IPS-15b (cell line): ENCODE measurements around the gene KCNAB2.

Experiments used
- H3K27me3 ChIP-seq: one replicate; pipeline ENCODE4 v1.6.1; 2013; ENCODE audit warnings: low read length; ENCODE audit not compliant: control insufficient read depth, insufficient read depth
- H3K36me3 ChIP-seq: one replicate; pipeline ENCODE4 v1.6.1; 2013; ENCODE audit warnings: low read length; ENCODE audit not compliant: control insufficient read depth, insufficient read depth
- H3K4me1 ChIP-seq: one replicate; pipeline ENCODE4 v1.6.1; 2013; ENCODE audit warnings: mild to moderate bottlenecking, low read length; ENCODE audit not compliant: control insufficient read depth, insufficient read depth
- H3K4me3 ChIP-seq: one replicate; pipeline ENCODE4 v1.5.1; 2013; ENCODE audit warnings: low read depth, low read length
- H3K9ac ChIP-seq: one replicate; pipeline ENCODE4 v1.6.1; 2013; ENCODE audit warnings: low read depth, mild to moderate bottlenecking, low read length
- H3K9me3 ChIP-seq: one replicate; pipeline ENCODE4 v1.6.1; 2013; ENCODE audit warnings: mild to moderate bottlenecking, low read length; ENCODE audit not compliant: control insufficient read depth, insufficient read depth

The KCNAB2 gene

GRCh38 chr1:6090996-6091822 is 45.5 kb downstream of the KCNAB2 start:
- H3K9ac ChIP-seq, result no peak overlapping the region
- H3K4me1 ChIP-seq, result no peaks in the 10 kb centered on the region
- H3K27me3 ChIP-seq, result no peaks in the 10 kb centered on the region
- peaks cover 2% of the 10 kb centered on the region for H3K36me3 ChIP-seq
- H3K4me3 ChIP-seq, result no peak overlapping the region
- no peaks in the 10 kb centered on the region for H3K9me3 ChIP-seq

GRCh38 chr1:6091823-6092109 is 46.1 kb downstream of the KCNAB2 start:
- Histone ChIP-seq H3K36me3 (peaks cover 2% of the 10 kb centered on the region), H3K4me3 (no peak overlapping the region), H3K9me3 (no peaks in the 10 kb centered on the region), H3K9ac (no peak overlapping the region), H3K27me3 (no peaks in the 10 kb centered on the region), H3K4me1 (no peaks in the 10 kb centered on the region)

DNA sequence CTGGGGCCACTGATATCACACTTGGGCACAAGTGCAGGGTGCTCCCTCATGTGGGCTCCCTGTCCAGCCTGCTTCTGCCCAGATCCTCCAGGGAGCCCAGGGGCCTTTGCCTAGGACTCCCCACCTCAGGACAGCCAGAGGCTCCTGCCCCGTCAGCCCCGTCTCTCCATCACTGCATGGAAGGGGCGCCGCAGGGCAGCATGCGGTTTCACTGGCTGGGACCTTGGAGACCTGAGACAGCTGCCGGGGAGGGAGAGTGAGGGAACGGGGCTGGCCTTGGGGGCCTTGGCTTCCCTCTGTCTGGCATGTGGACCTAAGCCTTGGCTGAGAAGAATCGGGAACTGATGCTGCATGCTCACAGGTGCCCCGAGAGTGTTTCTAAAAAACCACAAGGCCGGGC is 46.5 kb downstream of the KCNAB2 start:
- Histone ChIP-seq H3K4me1 (no peaks in the 10 kb centered on the region), H3K4me3 (no peak overlapping the region), H3K36me3 (peaks cover 2% of the 10 kb centered on the region), H3K27me3 (no peaks in the 10 kb centered on the region), H3K9ac (no peak overlapping the region), H3K9me3 (no peaks in the 10 kb centered on the region)

DNA sequence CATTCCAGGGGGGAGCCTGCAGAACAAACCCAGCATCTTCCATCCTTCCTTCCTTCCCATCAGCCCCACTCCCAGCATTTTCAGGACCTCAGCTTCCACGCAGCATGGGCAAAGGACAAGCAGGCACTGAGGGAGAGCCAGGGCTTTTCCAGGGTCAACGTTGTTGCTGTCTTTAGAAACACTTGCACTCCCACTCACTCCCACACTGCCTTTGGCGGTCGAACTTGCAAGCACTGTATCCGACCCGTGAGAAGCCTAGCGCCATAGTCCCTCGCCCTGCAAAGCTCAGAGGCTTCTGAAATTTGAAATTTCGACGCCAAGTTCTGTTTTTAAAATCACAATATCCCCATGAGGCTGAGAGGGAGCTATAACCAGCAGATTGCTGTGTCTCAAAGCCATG is 47.4 kb downstream of the KCNAB2 start:
- Histone ChIP-seq H3K4me1 (no peaks in the 10 kb centered on the region), H3K9ac (no peak overlapping the region), H3K9me3 (no peaks in the 10 kb centered on the region), H3K36me3 (peaks cover 2% of the 10 kb centered on the region), H3K27me3 (no peaks in the 10 kb centered on the region), H3K4me3 (no peak overlapping the region)

DNA sequence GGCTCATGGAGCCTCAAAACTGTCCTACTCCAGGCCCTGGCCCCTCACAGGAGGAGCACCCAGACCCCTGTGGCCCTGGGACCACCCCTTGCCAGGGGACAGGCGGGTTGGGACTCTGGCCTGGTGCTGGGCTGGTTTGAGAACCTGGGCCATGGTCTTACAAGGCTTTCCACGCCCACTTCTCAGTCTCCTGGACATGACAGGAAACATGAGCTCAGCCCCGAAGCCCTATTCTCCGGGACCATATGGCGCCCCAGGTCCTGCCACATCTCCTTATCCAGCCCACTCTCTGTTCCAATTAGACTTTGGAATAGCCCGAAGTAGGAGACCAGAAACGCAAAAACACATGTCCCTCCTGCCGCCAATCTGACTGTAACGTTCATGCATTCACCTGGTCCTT is 47.9 kb downstream of the KCNAB2 start:
- H3K36me3 ChIP-seq, result peaks cover 2% of the 10 kb centered on the region
- H3K27me3 ChIP-seq, result no peaks in the 10 kb centered on the region
- no peak overlapping the region for H3K4me3 ChIP-seq
- H3K9ac ChIP-seq, result no peak overlapping the region
- no peaks in the 10 kb centered on the region for H3K4me1 ChIP-seq
- no peaks in the 10 kb centered on the region for H3K9me3 ChIP-seq

DNA sequence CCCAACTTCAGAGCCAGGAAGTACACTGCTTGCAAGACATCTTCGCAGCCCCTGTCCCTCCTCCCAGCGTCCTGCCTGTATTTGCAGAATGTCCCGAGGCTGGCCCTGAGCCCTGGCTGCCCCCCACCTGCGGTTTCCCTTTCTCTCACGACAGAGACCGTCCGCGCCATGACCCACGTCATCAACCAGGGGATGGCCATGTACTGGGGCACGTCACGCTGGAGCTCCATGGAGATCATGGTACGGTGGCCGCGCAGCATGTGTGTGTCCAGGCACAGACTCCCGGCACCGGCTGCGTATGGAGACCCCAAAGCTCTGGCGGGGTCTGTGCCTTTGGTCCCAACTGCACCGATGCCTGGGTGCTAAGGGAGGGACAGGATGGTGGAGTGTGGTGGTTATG is 48.6 kb downstream of the KCNAB2 start:
- H3K4me1 ChIP-seq, result no peaks in the 10 kb centered on the region
- H3K9ac ChIP-seq, result no peak overlapping the region
- H3K27me3 ChIP-seq, result no peaks in the 10 kb centered on the region
- H3K4me3 ChIP-seq, result no peak overlapping the region
- H3K36me3 ChIP-seq, result peaks cover 2% of the 10 kb centered on the region
- H3K9me3 ChIP-seq, result no peaks in the 10 kb centered on the region

DNA sequence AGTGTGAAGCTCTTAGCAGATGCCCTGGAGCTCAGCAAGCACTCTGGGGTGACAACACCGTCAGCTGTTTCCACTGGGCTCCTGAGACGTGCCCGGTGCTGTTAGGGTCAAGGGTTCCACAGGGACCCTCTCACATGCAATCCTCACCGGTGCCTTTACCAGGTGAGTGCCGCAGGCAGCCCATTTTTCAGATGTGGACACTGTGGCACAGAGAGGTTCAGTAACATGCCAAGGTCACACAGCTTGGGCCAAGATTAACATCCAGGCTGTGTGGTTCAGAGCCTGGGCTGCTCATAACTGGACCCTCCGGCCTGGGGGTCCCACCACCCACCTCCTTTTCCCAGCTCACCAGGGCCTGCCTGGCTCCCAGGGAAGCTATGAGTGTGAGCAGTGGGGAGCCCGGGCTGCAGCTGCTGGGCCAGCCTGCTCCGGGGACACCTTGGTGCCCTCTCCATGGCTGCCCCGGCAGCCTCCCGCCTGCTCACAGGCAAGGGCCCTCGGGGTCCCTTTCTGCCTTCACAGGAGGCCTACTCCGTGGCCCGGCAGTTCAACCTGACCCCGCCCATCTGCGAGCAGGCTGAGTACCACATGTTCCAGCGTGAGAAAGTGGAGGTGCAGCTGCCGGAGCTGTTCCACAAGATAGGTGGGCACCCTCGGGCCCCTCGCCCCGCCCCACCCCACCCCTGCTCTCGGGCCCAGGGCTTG is 49.3 kb downstream of the KCNAB2 start:
- Histone ChIP-seq H3K27me3 (no peaks in the 10 kb centered on the region), H3K4me1 (no peaks in the 10 kb centered on the region), H3K9me3 (no peaks in the 10 kb centered on the region), H3K9ac (no peak overlapping the region), H3K36me3 (peaks cover 2% of the 10 kb centered on the region), H3K4me3 (no peak overlapping the region)

GRCh38 chr1:6095511-6096242 is 50.0 kb downstream of the KCNAB2 start:
- Histone ChIP-seq H3K27me3 (no peaks in the 10 kb centered on the region), H3K36me3 (peaks cover 2% of the 10 kb centered on the region)

DNA sequence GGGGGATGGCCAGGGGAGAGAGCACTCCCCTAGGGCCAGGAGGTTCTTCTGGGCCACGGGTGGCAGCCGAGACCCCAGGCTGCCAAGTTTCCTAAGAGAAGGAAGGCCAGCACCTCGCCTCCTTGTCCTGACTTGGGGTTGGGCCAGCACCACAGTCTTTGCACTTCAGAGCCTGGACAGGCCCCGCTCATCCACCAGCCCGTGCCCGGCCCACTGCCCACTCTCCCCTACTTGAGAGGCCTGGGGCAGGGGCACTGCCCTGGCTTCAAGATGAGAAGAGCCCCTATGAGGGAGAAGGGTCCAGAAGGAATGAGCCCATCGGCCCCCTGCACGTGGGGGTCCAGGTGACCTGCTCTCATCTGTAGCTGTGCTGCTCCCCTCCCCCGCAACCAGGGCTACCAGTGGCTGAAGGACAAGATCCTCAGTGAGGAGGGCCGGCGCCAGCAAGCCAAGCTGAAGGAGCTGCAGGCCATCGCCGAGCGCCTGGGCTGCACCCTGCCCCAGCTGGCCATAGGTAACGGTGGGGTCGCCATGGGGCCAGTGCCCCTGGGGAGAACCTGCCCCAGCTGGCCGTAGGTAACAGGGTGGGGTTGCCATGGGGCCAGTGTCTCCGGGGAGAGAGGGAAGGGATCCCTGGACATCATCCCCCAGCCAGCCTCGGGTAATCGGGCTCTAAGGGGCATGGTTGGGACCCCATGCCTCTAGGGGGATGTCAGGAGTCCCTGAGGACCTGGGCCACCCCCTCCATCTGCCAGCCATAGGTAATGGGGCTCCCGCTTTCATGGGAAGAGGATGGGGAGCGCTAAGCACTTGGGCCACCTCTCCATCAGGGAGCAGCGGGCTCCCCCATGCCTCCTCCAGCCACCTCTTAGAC is 50.8 kb downstream of the KCNAB2 start:
- Histone ChIP-seq H3K36me3 (peaks cover 2% of the 10 kb centered on the region), H3K9ac (no peak overlapping the region), H3K9me3 (no peaks in the 10 kb centered on the region), H3K27me3 (no peaks in the 10 kb centered on the region), H3K4me1 (no peaks in the 10 kb centered on the region), H3K4me3 (no peak overlapping the region)

More at GRCh38 chr1:6095511-6096242, 50.0 kb downstream of the KCNAB2 start:
- H3K9ac ChIP-seq, result no peak overlapping the region
- H3K9me3 ChIP-seq, result no peaks in the 10 kb centered on the region
- no peak overlapping the region for H3K4me3 ChIP-seq
- H3K4me1 ChIP-seq, result no peaks in the 10 kb centered on the region

DNA sequence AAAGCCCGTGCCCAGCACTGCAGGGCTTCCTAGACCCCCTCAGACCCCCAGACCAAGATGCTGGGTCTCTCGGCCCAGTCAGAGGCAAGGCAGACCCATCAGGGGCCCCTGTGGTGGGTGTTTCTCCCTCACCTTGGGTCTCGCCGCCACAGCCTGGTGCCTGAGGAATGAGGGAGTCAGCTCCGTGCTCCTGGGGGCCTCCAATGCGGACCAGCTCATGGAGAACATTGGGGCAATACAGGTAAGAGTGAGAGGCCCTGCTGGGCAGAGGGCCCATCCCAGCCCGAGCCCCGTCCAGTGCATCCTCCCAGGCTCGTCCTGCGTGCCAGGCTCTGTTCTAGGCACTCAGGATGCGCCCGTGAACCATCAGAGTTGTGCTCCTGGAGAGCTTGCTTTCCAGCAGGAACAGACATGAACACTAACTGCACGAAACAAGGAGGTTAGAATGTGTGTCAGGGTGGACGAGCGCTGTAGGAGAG is 51.5 kb downstream of the KCNAB2 start:
- Histone ChIP-seq H3K4me1 (no peaks in the 10 kb centered on the region), H3K27me3 (no peaks in the 10 kb centered on the region), H3K9ac (no peak overlapping the region), H3K9me3 (no peaks in the 10 kb centered on the region), H3K36me3 (peaks cover 2% of the 10 kb centered on the region), H3K4me3 (no peak overlapping the region)

DNA sequence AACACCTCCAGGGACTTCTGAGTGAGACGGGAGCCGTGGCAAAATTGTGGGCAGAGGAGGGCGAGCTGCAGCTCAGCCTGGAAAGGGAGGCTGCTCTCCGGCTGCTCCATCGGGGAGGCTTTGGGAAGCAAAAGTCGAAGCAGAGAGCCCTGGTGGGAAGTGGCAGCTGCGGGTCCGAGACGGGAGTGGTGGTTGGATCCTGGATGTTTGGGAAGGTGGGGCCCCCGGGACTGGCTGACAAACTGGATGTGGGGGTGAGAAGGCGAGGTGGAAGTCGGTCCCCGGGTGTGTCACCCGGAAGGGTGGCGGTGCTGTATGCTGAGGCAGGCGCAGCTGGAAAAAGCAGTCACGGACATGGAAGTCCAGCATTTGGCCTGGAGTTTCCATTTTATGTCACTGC is 52.1 kb downstream of the KCNAB2 start:
- Histone ChIP-seq H3K27me3 (no peaks in the 10 kb centered on the region), H3K9me3 (no peaks in the 10 kb centered on the region), H3K9ac (no peak overlapping the region), H3K4me1 (no peaks in the 10 kb centered on the region), H3K4me3 (no peak overlapping the region), H3K36me3 (peaks cover 2% of the 10 kb centered on the region)
